SU-DHL-6 (cell line): ENCODE measurements around the gene ABCC4.

ENCODE experiments used
- H2AFZ ChIP-seq: fragments of 200-600 bp; sonication (generic); 2 replicates; pipeline ENCODE4 v1.6.1; 2014; ENCODE audit warnings: low read depth, mild to moderate bottlenecking, moderate library complexity, mixed read lengths, antibody characterized with exemption, low read length; ENCODE audit not compliant: severe bottlenecking
- H3F3A ChIP-seq: fragments of 200-600 bp; shearing (Covaris generic); 2 replicates; pipeline ENCODE4 v1.6.0; 2016; ENCODE audit warnings: antibody characterized with exemption, mild to moderate bottlenecking; ENCODE audit not compliant: insufficient read depth
- H3K27ac ChIP-seq: fragments of 200-600 bp; sonication (generic); 2 replicates; pipeline ENCODE4 v1.5.1; 2016; ENCODE audit warnings: low read depth, mild to moderate bottlenecking, low read length, moderate library complexity, mixed read lengths
- H3K27me3 ChIP-seq: fragments of 200-600 bp; sonication (generic), shearing (Covaris generic); 2 replicates; pipeline ENCODE4 v1.6.0; 2014; ENCODE audit warnings: mild to moderate bottlenecking, low read length
- H3K36me3 ChIP-seq: fragments of 200-600 bp; sonication (generic); 2 replicates; pipeline ENCODE4 v1.6.1; 2014; ENCODE audit warnings: mild to moderate bottlenecking, low read length, mixed read lengths
- H3K4me2 ChIP-seq: fragments of 300-600, 200-600 bp; shearing (Covaris generic), sonication (generic); 2 replicates; pipeline ENCODE4 v1.6.0; 2014; ENCODE audit warnings: low read length, low read depth, mild to moderate bottlenecking; ENCODE audit not compliant: poor library complexity, severe bottlenecking
- H3K4me3 ChIP-seq: fragments of 200-600 bp; sonication (generic); 2 replicates; pipeline ENCODE4 v1.5.1; 2014; ENCODE audit warnings: antibody characterized with exemption, low read length, mild to moderate bottlenecking, mixed read lengths; ENCODE audit not compliant: insufficient read depth, poor library complexity, severe bottlenecking
- H3K79me2 ChIP-seq: fragments of 200-600 bp; sonication (generic); 2 replicates; pipeline ENCODE4 v1.6.1; 2014; ENCODE audit warnings: mild to moderate bottlenecking, low read length, moderate library complexity; ENCODE audit not compliant: insufficient read depth
- H3K9ac ChIP-seq: fragments of 200-600 bp; sonication (generic); 2 replicates; pipeline ENCODE4 v1.7.0; 2014; ENCODE audit warnings: mild to moderate bottlenecking, low read length
- H3K9me2 ChIP-seq: fragments of 200-600 bp; sonication (generic); replicated peaks from 2 replicates; pipeline ENCODE4 v1.6.1; 2014; ENCODE audit warnings: low read length; ENCODE audit not compliant: insufficient read depth
- H3K9me3 ChIP-seq: fragments of 200-600 bp; sonication (generic); 2 replicates; pipeline ENCODE4 v1.6.1; 2014; ENCODE audit warnings: low read length, mixed read lengths; ENCODE audit not compliant: insufficient read depth
- H4K20me1 ChIP-seq: fragments of 200-600 bp; sonication (generic); 2 replicates; pipeline ENCODE4 v1.6.1; 2014; ENCODE audit warnings: low read depth, mild to moderate bottlenecking, antibody characterized with exemption, low read length, moderate library complexity, mixed read lengths
- CTCF ChIP-seq: fragments of 200-600 bp; sonication (generic); IDR thresholded peaks from one replicate; pipeline ENCODE4 v1.5.1; 2017; ENCODE audit warnings: antibody characterized with exemption, mild to moderate bottlenecking, low read length, moderate library complexity; ENCODE audit not compliant: insufficient read depth, poor library complexity, severe bottlenecking
- EZH2phosphoT487 ChIP-seq: fragments of 200-600 bp; sonication (generic), shearing (Covaris generic); conservative IDR thresholded peaks from 2 replicates; pipeline ENCODE4 v1.6.1; 2018; ENCODE audit warnings: mild to moderate bottlenecking, antibody characterized with exemption, low read length, moderate library complexity, mixed read lengths

ABCC4 gene

GRCh38 chr13:95209109-95209508, 92.1 kb downstream of the ABCC4 start:
- Histone ChIP-seq H3K79me2 (no peaks in the 10 kb centered on the region), H3K9ac (no peak overlapping the region), H3K4me2 (no peak overlapping the region), H2AFZ (no peak overlapping the region), H3K9me2 (no peaks in the 10 kb centered on the region), H3K9me3 (no peaks in the 10 kb centered on the region), H3K27me3 (no peaks in the 10 kb centered on the region), H3K27ac (no peak overlapping the region; the same call in 1 of the 2 replicates), H4K20me1 (no peaks in the 10 kb centered on the region), H3F3A (no peaks in the 10 kb centered on the region), H3K4me3 (no peak overlapping the region), H3K36me3 (0 out of 2 replicates have a peak, but pooled peaks cover 3% of the 10 kb centered on the region)
- no peak for TF ChIP-seq CTCF
- TF ChIP-seq EZH2phosphoT487, result no peak

- Histone ChIP-seq H3K27me3 (no peaks in the 10 kb centered on the region), H3F3A (no peaks in the 10 kb centered on the region), H3K27ac (peak overlapping the region; percentile 38), H3K36me3 (0 out of 2 replicates have a peak, but pooled peaks cover 3% of the 10 kb centered on the region), H3K4me3 (peak overlapping the region; percentile 2), H3K9me2 (no peaks in the 10 kb centered on the region), H3K9me3 (no peaks in the 10 kb centered on the region), H2AFZ (peak overlapping the region; percentile 9), H3K9ac (peak overlapping the region; percentile 14), H4K20me1 (no peaks in the 10 kb centered on the region), H3K4me2 (peak overlapping the region; percentile 56), H3K79me2 (no peaks in the 10 kb centered on the region)
- TF ChIP-seq CTCF (no peak), EZH2phosphoT487 (no peak)
Observed at GRCh38 chr13:95207769-95208366, 93.4 kb downstream of the ABCC4 start.

- no peak overlapping the region for H3K9ac ChIP-seq
- H4K20me1 ChIP-seq, result no peaks in the 10 kb centered on the region
- H3K27me3 ChIP-seq, result no peaks in the 10 kb centered on the region
- H3K4me3 ChIP-seq, result no peak overlapping the region
- H3K9me2 ChIP-seq, result no peaks in the 10 kb centered on the region
- H3K27ac ChIP-seq, result no peak overlapping the region
- no peak overlapping the region for H3K4me2 ChIP-seq
- no peak overlapping the region for H2AFZ ChIP-seq
- H3F3A ChIP-seq, result no peaks in the 10 kb centered on the region
- 0 out of 2 replicates have a peak, but pooled peaks cover 3% of the 10 kb centered on the region for H3K36me3 ChIP-seq
- TF ChIP-seq EZH2phosphoT487 (no peak), CTCF (no peak)
- no peaks in the 10 kb centered on the region for H3K79me2 ChIP-seq
- no peaks in the 10 kb centered on the region for H3K9me3 ChIP-seq
Observed at GRCh38 chr13:95206116-95206515, 95.1 kb downstream of the ABCC4 start.
